Measurements from ENCODE around the gene POLD1. TPM values are rescaled to one million over a fixed set of nuclear protein-coding genes. Genes with fewer than 3 reads are reported as not detected.

Gene POLD1
- total RNA-seq, 2 donors from 2014 or later, result 12.8 to 39.5 TPM

- Histone ChIP-seq H3K4me1 (ENCODE audit: control insufficient read depth in 1 of 2, low read depth in 2 of 2) (no peaks in the 10 kb centered on the region), H3K27ac (no peak overlapping the region), H3K27me3 (replicated peaks; ENCODE audit: insufficient read depth) (no peaks in the 10 kb centered on the region), H3K4me3 (no peak overlapping the region), H3K9me3 (no peaks in the 10 kb centered on the region), H3K36me3 (peaks cover 6% of the 10 kb centered on the region)
- no peak for TF ChIP-seq CTCF (IDR thresholded peaks at IDR 0.05)
- DNase-seq (ENCODE audit: low spot score) (no peak), ATAC-seq (ENCODE audit: insufficient number of reproducible peaks, low FRiP score, low read depth) (no peak)
These were observed 17.7 kb downstream of the POLD1 start for GRCh38 chr19:50401605-50402450.

GRCh38 chr19:50402544-50403301 lies 18.6 kb downstream of the POLD1 start:
- H3K36me3 ChIP-seq, result peaks cover 6% of the 10 kb centered on the region
- H3K9me3 ChIP-seq, result no peaks in the 10 kb centered on the region
- no peak overlapping the region for H3K27ac ChIP-seq
- DNase-seq (ENCODE audit: low spot score), result no peak
- no peaks in the 10 kb centered on the region for H3K4me1 ChIP-seq (ENCODE audit: control insufficient read depth in 1 of 2, low read depth in 2 of 2)
- no peak for ATAC-seq (ENCODE audit: insufficient number of reproducible peaks, low FRiP score, low read depth)
- no peak for TF ChIP-seq CTCF (IDR thresholded peaks at IDR 0.05)
- H3K27me3 ChIP-seq (replicated peaks; ENCODE audit: insufficient read depth), result no peaks in the 10 kb centered on the region
- no peak overlapping the region for H3K4me3 ChIP-seq

- Histone ChIP-seq H3K27me3 (replicated peaks; ENCODE audit: insufficient read depth) (no peaks in the 10 kb centered on the region), H3K4me3 (no peak overlapping the region), H3K9me3 (no peaks in the 10 kb centered on the region), H3K36me3 (peaks cover 21% of the 10 kb centered on the region), H3K4me1 (ENCODE audit: control insufficient read depth in 1 of 2, low read depth in 2 of 2) (no peaks in the 10 kb centered on the region), H3K27ac (no peak overlapping the region)
- no peak for TF ChIP-seq CTCF (IDR thresholded peaks at IDR 0.05)
- no peak for DNase-seq (ENCODE audit: low spot score)
- ATAC-seq (ENCODE audit: insufficient number of reproducible peaks, low FRiP score, low read depth), result no peak
These were observed 22.1 kb downstream of the POLD1 start for GRCh38 chr19:50406156-50406820.

GRCh38 chr19:50406829-50407228 lies 22.7 kb downstream of the POLD1 start:
- H3K27me3 ChIP-seq (replicated peaks; ENCODE audit: insufficient read depth), result no peaks in the 10 kb centered on the region
- H3K9me3 ChIP-seq, result no peaks in the 10 kb centered on the region
- no peak overlapping the region for H3K27ac ChIP-seq
- H3K4me1 ChIP-seq (ENCODE audit: control insufficient read depth in 1 of 2, low read depth in 2 of 2), result no peaks in the 10 kb centered on the region
- H3K36me3 ChIP-seq, result peaks cover 21% of the 10 kb centered on the region
- no peak for DNase-seq (ENCODE audit: low spot score)
- no peak for TF ChIP-seq CTCF (IDR thresholded peaks at IDR 0.05)
- ATAC-seq (ENCODE audit: insufficient number of reproducible peaks, low FRiP score, low read depth), result no peak
- no peak overlapping the region for H3K4me3 ChIP-seq

- Histone ChIP-seq H3K4me3 (no peak overlapping the region), H3K36me3 (peaks cover 15% of the 10 kb centered on the region), H3K27me3 (replicated peaks; ENCODE audit: insufficient read depth) (no peaks in the 10 kb centered on the region), H3K4me1 (ENCODE audit: control insufficient read depth in 1 of 2, low read depth in 2 of 2) (no peaks in the 10 kb centered on the region), H3K9me3 (no peaks in the 10 kb centered on the region), H3K27ac (no peak overlapping the region)
- ATAC-seq (ENCODE audit: insufficient number of reproducible peaks, low FRiP score, low read depth) (no peak), DNase-seq (ENCODE audit: low spot score) (no peak)
- TF ChIP-seq CTCF (IDR thresholded peaks at IDR 0.05), result no peak
These were observed 25.2 kb downstream of the POLD1 start for GRCh38 chr19:50409347-50409746.

Measured in thoracic aorta (tissue), 2 donors.